ENCODE measurements around the gene SH3PXD2A.

The SH3PXD2A gene

GRCh38 chr10:103658049-103658577, 197.3 kb downstream of the SH3PXD2A start:
- TF ChIP-seq ZIC2 (tag by site-specific recombination; IDR thresholded peaks at IDR 0.05): peak; percentile 74
- TF ChIP-seq ZBTB17 (tag by site-specific recombination; IDR thresholded peaks at IDR 0.05): no peak
- H3K27ac ChIP-seq (ENCODE audit: extremely low read depth, low read depth, low read length): no peak overlapping the region
- H3K4me3 ChIP-seq (ENCODE audit: low read depth, low read length): no peak overlapping the region
- ChIA-PET CTCF (interaction anchor here (1.7 to 2.5 kb wide), 2 partner anchors 9 to 28 kb away, joined by 4 to 7 read pairs; no protein-coding TSS in a partner anchor), POLR2A (no interaction called here)
- no peaks in the 10 kb centered on the region for H3K4me1 ChIP-seq (ENCODE audit: control insufficient read depth, insufficient read depth, low read length)
- no peaks in the 10 kb centered on the region for H3K9me3 ChIP-seq (ENCODE audit: control insufficient read depth, insufficient read depth, low read depth, low read length)
- H3K36me3 ChIP-seq (ENCODE audit: control insufficient read depth in 2 of 2, insufficient read depth in 1 of 2, low read length in 2 of 2): peaks cover 0 to 66% of the 10 kb centered on the region in 2 experiments; a peak in 1 of 3 replicates

GRCh38 chr10:103657061-103657591, 198.2 kb downstream of the SH3PXD2A start:
- no peak overlapping the region for H3K27ac ChIP-seq (ENCODE audit: extremely low read depth, low read depth, low read length)
- no peaks in the 10 kb centered on the region for H3K9me3 ChIP-seq (ENCODE audit: control insufficient read depth, insufficient read depth, low read depth, low read length)
- peaks cover 0 to 76% of the 10 kb centered on the region in 2 experiments; a peak in 1 of 3 replicates for H3K36me3 ChIP-seq (ENCODE audit: control insufficient read depth in 2 of 2, insufficient read depth in 1 of 2, low read length in 2 of 2)
- no peak overlapping the region for H3K4me3 ChIP-seq (ENCODE audit: low read depth, low read length)
- CTCF ChIA-PET: interaction anchor here (2.5 kb wide), 1 partner anchor 29 kb away, joined by 7 read pairs; no protein-coding TSS in a partner anchor
- POLR2A ChIA-PET: interaction anchor here (1.1 kb wide), 1 partner anchor 8 kb away, joined by 3 read pairs; no protein-coding TSS in a partner anchor
- no peak for TF ChIP-seq ZNF521 (tag by site-specific recombination; IDR thresholded peaks at IDR 0.05)
- no peak for TF ChIP-seq ZNF248 (tag by site-specific recombination; IDR thresholded peaks at IDR 0.05)
- TF ChIP-seq ZNF239 (tag by site-specific recombination; IDR thresholded peaks at IDR 0.05): no peak
- no peak for TF ChIP-seq SETDB1 (IDR thresholded peaks at IDR 0.05; ENCODE audit: insufficient read length, low read length)
- no peak for TF ChIP-seq PATZ1 (tag by site-specific recombination; IDR thresholded peaks at IDR 0.05)
- no peak for TF ChIP-seq ZNF169 (tag by site-specific recombination; IDR thresholded peaks at IDR 0.05)
- no peak for TF ChIP-seq ZNF112 (tag by site-specific recombination; IDR thresholded peaks at IDR 0.05)
- TF ChIP-seq ZNF26 (tag by site-specific recombination; IDR thresholded peaks at IDR 0.05): no peak
- no peaks in the 10 kb centered on the region for H3K4me1 ChIP-seq (ENCODE audit: control insufficient read depth, insufficient read depth, low read length)

GRCh38 chr10:103654925-103655324, 200.5 kb downstream of the SH3PXD2A start:
- TF ChIP-seq ZNF324 (tag by site-specific recombination; IDR thresholded peaks at IDR 0.05) (no peak), ZNF138 (tag by site-specific recombination; IDR thresholded peaks at IDR 0.05; ENCODE audit: borderline replicate concordance) (no peak), ZNF544 (tag by site-specific recombination; IDR thresholded peaks at IDR 0.05) (no peak), GLI2 (tag by site-specific recombination; IDR thresholded peaks at IDR 0.05; ENCODE audit: borderline replicate concordance, low read depth) (no peak), ZBTB7A (tag by site-specific recombination; IDR thresholded peaks at IDR 0.05; ENCODE audit: low read depth) (no peak), YY1 (tag by site-specific recombination; IDR thresholded peaks at IDR 0.05) (no peak), ZNF155 (tag by site-specific recombination; IDR thresholded peaks at IDR 0.05) (no peak), ZNF341 (tag by site-specific recombination; IDR thresholded peaks at IDR 0.05; ENCODE audit: low read depth) (no peak), ATF2 (tag by site-specific recombination; IDR thresholded peaks at IDR 0.05; ENCODE audit: low read depth) (no peak), ZNF140 (tag by site-specific recombination; IDR thresholded peaks at IDR 0.05) (no peak), ZNF521 (tag by site-specific recombination; IDR thresholded peaks at IDR 0.05) (no peak), ZNF843 (tag by site-specific recombination; IDR thresholded peaks at IDR 0.05) (no peak), SP2 (tag by site-specific recombination; IDR thresholded peaks at IDR 0.05) (no peak), EGR2 (tag by site-specific recombination; IDR thresholded peaks at IDR 0.05; ENCODE audit: low read depth) (no peak), HIC1 (tag by site-specific recombination; IDR thresholded peaks at IDR 0.05) (no peak)
- POLR2A ChIA-PET: no interaction called here
- H3K9me3 ChIP-seq (ENCODE audit: control insufficient read depth, insufficient read depth, low read depth, low read length): no peaks in the 10 kb centered on the region
- no peak overlapping the region for H3K27ac ChIP-seq (ENCODE audit: extremely low read depth, low read depth, low read length)
- CTCF ChIA-PET: interaction anchor here (1.5 kb wide), 1 partner anchor 11 kb away, joined by 5 read pairs; no protein-coding TSS in a partner anchor
- H3K4me3 ChIP-seq (ENCODE audit: low read depth, low read length): no peak overlapping the region
- peaks cover 0 to 97% of the 10 kb centered on the region in 2 experiments; a peak in 1 of 3 replicates for H3K36me3 ChIP-seq (ENCODE audit: control insufficient read depth in 2 of 2, insufficient read depth in 1 of 2, low read length in 2 of 2)
- H3K4me1 ChIP-seq (ENCODE audit: control insufficient read depth, insufficient read depth, low read length): no peaks in the 10 kb centered on the region
